B cell (primary cell): ENCODE measurements around the gene ATP6V1G2. TPM values are rescaled to one million over a fixed set of nuclear protein-coding genes. Genes with fewer than 3 reads are reported as not detected.
A peak's percentile ranks its signal among the peaks of the same experiment; 100 is the strongest.

Source experiments
- ATAC-seq: fragments of 200-7000 bp; cut with Tn5 transposase; one replicate; pipeline ENCODE4 v1.10.0; 2021; ENCODE audit warnings: low read depth, mild to moderate bottlenecking, moderate number of reproducible peaks, moderate library complexity
- CTCF ChIA-PET: fragments of 350-600 bp; sonication (Branson Sonifier 250); formaldehyde crosslinking; loops from one replicate; lab custom pipeline; 2021; ENCODE audit warnings: antibody characterized with exemption, inconsistent platforms; lab: Charles Lee
- POLR2A ChIA-PET: fragments of 350-600 bp; sonication (Branson Sonifier 250); formaldehyde crosslinking; loops from one replicate; lab custom pipeline; 2021; ENCODE audit warnings: antibody characterized with exemption; lab: Charles Lee
- DNase-seq: peaks from one replicate; pipeline ENCODE4 v3.0.0; 2013
- H2AFZ ChIP-seq: 2 replicates; pipeline ENCODE4 v1.6.1; 2012; ENCODE audit warnings: mild to moderate bottlenecking, low read depth, low read length; ENCODE audit not compliant: insufficient read depth, poor library complexity, severe bottlenecking
- H3K27ac ChIP-seq, 2 donors: 1 replicate in 1 of 2; 2 replicates in 1 of 2; pipeline ENCODE4 v1.5.1; 2012 to 2013; ENCODE audit warnings: low read length in 2 of 2, mild to moderate bottlenecking in 2 of 2, moderate library complexity in 1 of 2
- H3K27me3 ChIP-seq, 4 experiments: fragments of 200-600 bp in 1 of 4; sonication (generic) in 1 of 4; replicated peaks in 1 of 4; 1 replicate in 2 of 4; 2 replicates in 2 of 4; pipeline versions ENCODE4 v1.6.1 to v1.7.0; 2013 to 2016; ENCODE audit warnings: low read length in 3 of 4, mild to moderate bottlenecking in 2 of 4, mixed read lengths in 1 of 4, moderate library complexity in 1 of 4; ENCODE audit not compliant: insufficient read depth in 4 of 4, control insufficient read depth in 3 of 4; ENCODE audit errors: control extremely low read depth in 1 of 4
- H3K36me3 ChIP-seq, 2 experiments: replicated peaks in 1 of 2; 1 replicate in 1 of 2; 2 replicates in 1 of 2; pipeline versions ENCODE4 v1.6.1 to v1.7.1; 2013; ENCODE audit warnings: low read length in 1 of 2; ENCODE audit not compliant: insufficient read depth in 2 of 2, control insufficient read depth in 1 of 2; ENCODE audit errors: control extremely low read depth in 1 of 2, extremely low read depth in 1 of 2
- H3K4me1 ChIP-seq, 2 donors: fragments of 200-600 bp in 1 of 2; sonication (generic) in 1 of 2; 1 replicate in 1 of 2; 2 replicates in 1 of 2; pipeline versions ENCODE4 v1.5.1 to v1.6.1; 2013 to 2017; ENCODE audit warnings: low read length in 2 of 2; ENCODE audit not compliant: control insufficient read depth in 2 of 2, insufficient read depth in 2 of 2
- H3K4me2 ChIP-seq: replicated peaks from 2 replicates; pipeline ENCODE3; 2012; ENCODE audit warnings: mild to moderate bottlenecking, low read depth, low read length; ENCODE audit not compliant: poor library complexity, severe bottlenecking
- H3K4me3 ChIP-seq, 5 experiments: fragments of 200-600 bp in 1 of 5; sonication (generic) in 1 of 5; 1 replicate in 3 of 5; 2 replicates in 2 of 5; pipeline versions ENCODE4 v1.5.1 to v1.7.0; 2011 to 2016; ENCODE audit warnings: low read length in 4 of 5, mild to moderate bottlenecking in 4 of 5, low read depth in 2 of 5, control low read depth in 1 of 5, moderate library complexity in 1 of 5; ENCODE audit not compliant: insufficient read depth in 1 of 5; ENCODE audit errors: control extremely low read depth in 1 of 5, extremely low read depth in 1 of 5
- H3K79me2 ChIP-seq: fragments of 200-600 bp; sonication (generic); one replicate; pipeline ENCODE4 v1.6.0; 2016; ENCODE audit warnings: low read length; ENCODE audit not compliant: control insufficient read depth, insufficient read depth
- H3K9ac ChIP-seq: fragments of 200-600 bp; sonication (generic); 2 replicates; pipeline ENCODE4 v1.6.1; 2017; ENCODE audit warnings: mild to moderate bottlenecking, low read length, moderate library complexity
- H3K9me3 ChIP-seq, 3 donors: one replicate each; pipeline versions ENCODE4 v1.6.1 to v1.7.1; 2013; ENCODE audit warnings: low read length in 2 of 3; ENCODE audit not compliant: control insufficient read depth in 2 of 3, insufficient read depth in 1 of 3; ENCODE audit errors: control extremely low read depth in 1 of 3
- H4K20me1 ChIP-seq: 2 replicates; pipeline ENCODE4 v1.6.0; 2012; ENCODE audit warnings: mild to moderate bottlenecking, low read length; ENCODE audit not compliant: insufficient read depth, control insufficient read depth, poor library complexity, severe bottlenecking
- H3K27ac Mint-ChIP-seq: one replicate; pipeline ENCODE4 v1.8.0; 2021; ENCODE audit warnings: mixed read lengths
- H3K27me3 Mint-ChIP-seq: one replicate; pipeline ENCODE4 v1.8.0; 2021; ENCODE audit warnings: mixed read lengths
- H3K4me1 Mint-ChIP-seq: one replicate; pipeline ENCODE4 v1.8.0; 2021; ENCODE audit warnings: mixed read lengths
- H3K4me3 Mint-ChIP-seq: one replicate; pipeline ENCODE4 v1.8.0; 2021; ENCODE audit warnings: mixed read lengths
- H3K9me3 Mint-ChIP-seq: one replicate; pipeline ENCODE4 v1.8.0; 2022; ENCODE audit warnings: mixed read lengths; ENCODE audit not compliant: insufficient read depth
- CTCF ChIP-seq: fragments of 200-600 bp; IDR thresholded peaks from one replicate; pipeline ENCODE4 v1.8.0; 2022; ENCODE audit warnings: antibody characterized with exemption, mild to moderate bottlenecking
- EZH2 ChIP-seq: IDR thresholded peaks from 2 replicates; pipeline ENCODE4 v1.6.1; 2012; ENCODE audit warnings: borderline replicate concordance, low read depth, mild to moderate bottlenecking, moderate library complexity, low read length; ENCODE audit not compliant: insufficient read depth, poor library complexity, severe bottlenecking
- WGBS: methylation state at CpG from one replicate; pipeline ENCODE4 v1.1.5; 2013; ENCODE audit warnings: missing lambda C conversion rate; ENCODE audit not compliant: insufficient coverage; 5-methylcytosine and 5-hydroxymethylcytosine counted together
- intact Hi-C: fragments of 100-400 bp; cut with micrococcal nuclease; formaldehyde crosslinking; loops from one replicate; pipeline ENCODE4 v1.10.0; 2022
- polyA plus RNA-seq: library from polyadenylated mRNA; depleted of rRNA; stranded (reverse); fragments of >200 nt; gene quantifications from 2 replicates; pipeline ENCODE4 v1.2.3, GENCODE V29; 2012
- total RNA-seq, 2 donors: library from RNA; stranded (reverse); fragments of 120-200 nt in 1 of 2; gene quantifications; 1 replicate in 1 of 2; 2 replicates in 1 of 2; pipeline versions ENCODE4 v1.2.3 to v1.2.4, GENCODE V29; 2013 to 2022

The ATP6V1G2 gene
- total and polyA plus RNA-seq, 2 donors (not counting 1 experiment from before 2014, with no cell fraction given): 3.3 to 4.5 TPM

DNA sequence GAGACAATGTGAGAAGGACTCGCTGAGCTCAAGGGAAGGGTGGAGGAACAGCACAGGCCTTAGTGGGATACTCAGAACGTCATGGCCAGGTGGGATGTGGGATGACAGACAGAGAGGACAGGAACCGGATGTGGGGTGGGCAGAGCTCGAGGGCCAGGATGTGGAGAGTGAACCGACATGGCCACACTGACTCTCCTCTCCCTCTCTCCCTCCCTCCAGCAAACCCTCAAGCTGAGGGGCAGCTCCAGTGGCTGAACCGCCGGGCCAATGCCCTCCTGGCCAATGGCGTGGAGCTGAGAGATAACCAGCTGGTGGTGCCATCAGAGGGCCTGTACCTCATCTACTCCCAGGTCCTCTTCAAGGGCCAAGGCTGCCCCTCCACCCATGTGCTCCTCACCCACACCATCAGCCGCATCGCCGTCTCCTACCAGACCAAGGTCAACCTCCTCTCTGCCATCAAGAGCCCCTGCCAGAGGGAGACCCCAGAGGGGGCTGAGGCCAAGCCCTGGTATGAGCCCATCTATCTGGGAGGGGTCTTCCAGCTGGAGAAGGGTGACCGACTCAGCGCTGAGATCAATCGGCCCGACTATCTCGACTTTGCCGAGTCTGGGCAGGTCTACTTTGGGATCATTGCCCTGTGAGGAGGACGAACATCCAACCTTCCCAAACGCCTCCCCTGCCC, 30.6 kb upstream of the ATP6V1G2 start:
- Histone ChIP-seq H3K9ac (peak overlapping the region; percentile 74), H3K4me1 (peaks cover 66 to 86% of the 10 kb centered on the region in 2 donors), H3K79me2 (peaks cover 93% of the 10 kb centered on the region), H3K4me2 (peak overlapping the region; percentile 88), H3K4me3 (peak overlapping the region; percentile 74 to 87 (median 77)), H3K9me3 (no peaks in the 10 kb centered on the region), H3K36me3 (peaks cover 2 to 43% of the 10 kb centered on the region in 2 experiments), H2AFZ (no peak overlapping the region), H3K27ac (peak overlapping the region; percentile 77 to 89), H4K20me1 (peaks cover 33% of the 10 kb centered on the region), H3K27me3 (no peaks in the 10 kb centered on the region)
- peak overlapping the region; percentile 89 for H3K4me3 Mint-ChIP-seq
- no peaks in the 10 kb centered on the region for H3K27me3 Mint-ChIP-seq
- peak overlapping the region; percentile 93 for H3K27ac Mint-ChIP-seq
- WGBS: 75% methylated on average over 15 of the region's 19 CpGs
- intact Hi-C loops: loop anchor here (1.0 kb wide), 1 partner anchor 9 kb away; no protein-coding TSS in a partner anchor
- peak; percentile 38 for DNase-seq
- TF ChIP-seq EZH2: no peak
- no peak for TF ChIP-seq CTCF
- ATAC-seq: no peak
- H3K9me3 Mint-ChIP-seq: no peaks in the 10 kb centered on the region
- H3K4me1 Mint-ChIP-seq: peaks cover 85% of the 10 kb centered on the region
- ChIA-PET CTCF (interaction anchor here (0.7 to 35.3 kb wide), 7 partner anchors 8 to 353 kb away, joined by 3 to 2241 read pairs (median 8); partner anchors contain the start of genes ATP6V1G2, LST1, LTA and NCR3), POLR2A (interaction anchor here (0.5 to 42.6 kb wide), 8 partner anchors 8 to 1049 kb away, joined by 3 to 1450 read pairs (median 8); partner anchors contain the start of genes ATP6V1G2, LST1, LTA and LTB)
